HG03060 (cell line): ENCODE results near the gene ARHGEF25.
"Not testable (repeated sequence)": the region's sequence is repeated elsewhere in the genome, so short reads cannot be mapped to it uniquely, and the experiment has no call there.

Experiments used
- ATAC-seq: cut with Tn5 transposase; IDR thresholded peaks from one replicate; pipeline ENCODE4 v1.9.1; 2021; ENCODE audit warnings: low read depth, moderate number of reproducible peaks; ENCODE audit not compliant: unreplicated experiment

Gene ARHGEF25

GRCh38 chr12:57584690-57585089, 26.5 kb upstream of the ARHGEF25 start:
- no peak for ATAC-seq

GRCh38 chr12:57585156-57585555, 26.1 kb upstream of the ARHGEF25 start:
- ATAC-seq = no peak

- no peak for ATAC-seq
Measured at GRCh38 chr12:57586128-57586527, 25.1 kb upstream of the ARHGEF25 start.

- ATAC-seq = no peak
Measured at GRCh38 chr12:57586832-57587429, 24.3 kb upstream of the ARHGEF25 start.

- ATAC-seq = not testable (repeated sequence)
Measured at GRCh38 chr12:57588951-57589610, 22.2 kb upstream of the ARHGEF25 start.

- no peak for ATAC-seq
Measured at GRCh38 chr12:57590479-57590863, 20.8 kb upstream of the ARHGEF25 start.

GRCh38 chr12:57590864-57591781, 20.1 kb upstream of the ARHGEF25 start, which contains the start of gene PIP4K2C:
PIP4K2C (plus strand) TSS chr12:57591192; CDS start chr12:57591290, 98 bp downstream.
- ATAC-seq = peak; percentile 62

GRCh38 chr12:57591782-57592325, 19.4 kb upstream of the ARHGEF25 start:
- ATAC-seq = no peak

GRCh38 chr12:57592551-57593165, 18.6 kb upstream of the ARHGEF25 start:
- ATAC-seq = no peak

GRCh38 chr12:57593187-57593586, 18.0 kb upstream of the ARHGEF25 start:
- no peak for ATAC-seq

- no peak for ATAC-seq
Measured at GRCh38 chr12:57600395-57600794, 10.8 kb upstream of the ARHGEF25 start.

GRCh38 chr12:57602544-57602943, 8.7 kb upstream of the ARHGEF25 start:
- ATAC-seq = no peak

- ATAC-seq = no peak
Measured at GRCh38 chr12:57603324-57603723, 7.9 kb upstream of the ARHGEF25 start.

GRCh38 chr12:57603815-57604453, 7.3 kb upstream of the ARHGEF25 start:
- no peak for ATAC-seq

GRCh38 chr12:57604454-57604991, 6.7 kb upstream of the ARHGEF25 start, which contains the start of gene DTX3:
DTX3 (plus strand) TSS chr12:57604824; CDS start chr12:57606518, 1,694 bp downstream.
- no peak for ATAC-seq

- no peak for ATAC-seq
Measured at GRCh38 chr12:57604992-57605810, 6.0 kb upstream of the ARHGEF25 start.

- no peak for ATAC-seq
Measured at GRCh38 chr12:57605811-57606311, 5.4 kb upstream of the ARHGEF25 start.

GRCh38 chr12:57606399-57606798, 4.8 kb upstream of the ARHGEF25 start:
- no peak for ATAC-seq

- no peak for ATAC-seq
Measured at GRCh38 chr12:57606821-57607220, 4.4 kb upstream of the ARHGEF25 start.
